Dendritic cell treated with granulocyte-macrophage colony-stimulating factor and Interleukin-4, amounts not matched to agents 40 ng/mL and 50 ng/mL, for 4 days (primary cell): Measurements from ENCODE around the gene MYLK2.

ENCODE experiments used
- H3K27ac Mint-ChIP-seq: one replicate; pipeline ENCODE4 v1.8.0; 2022; ENCODE audit warnings: mild to moderate bottlenecking, mixed read lengths
- H3K27me3 Mint-ChIP-seq: one replicate; pipeline ENCODE4 v1.8.0; 2022; ENCODE audit warnings: mild to moderate bottlenecking, mixed read lengths
- H3K36me3 Mint-ChIP-seq: one replicate; pipeline ENCODE4 v1.8.0; 2022; ENCODE audit warnings: low read depth, mixed read lengths
- H3K4me1 Mint-ChIP-seq: one replicate; pipeline ENCODE4 v1.8.0; 2022; ENCODE audit warnings: low read depth, mixed read lengths
- H3K4me3 Mint-ChIP-seq: one replicate; pipeline ENCODE4 v1.8.0; 2022; ENCODE audit warnings: mild to moderate bottlenecking, moderate library complexity, mixed read lengths
- H3K9me3 Mint-ChIP-seq: one replicate; pipeline ENCODE4 v1.8.0; 2022; ENCODE audit warnings: mixed read lengths
- intact Hi-C: fragments of 100-400 bp; cut with micrococcal nuclease; formaldehyde crosslinking; loops from one replicate; pipeline ENCODE4 v1.15.0; 2022

Gene MYLK2

DNA sequence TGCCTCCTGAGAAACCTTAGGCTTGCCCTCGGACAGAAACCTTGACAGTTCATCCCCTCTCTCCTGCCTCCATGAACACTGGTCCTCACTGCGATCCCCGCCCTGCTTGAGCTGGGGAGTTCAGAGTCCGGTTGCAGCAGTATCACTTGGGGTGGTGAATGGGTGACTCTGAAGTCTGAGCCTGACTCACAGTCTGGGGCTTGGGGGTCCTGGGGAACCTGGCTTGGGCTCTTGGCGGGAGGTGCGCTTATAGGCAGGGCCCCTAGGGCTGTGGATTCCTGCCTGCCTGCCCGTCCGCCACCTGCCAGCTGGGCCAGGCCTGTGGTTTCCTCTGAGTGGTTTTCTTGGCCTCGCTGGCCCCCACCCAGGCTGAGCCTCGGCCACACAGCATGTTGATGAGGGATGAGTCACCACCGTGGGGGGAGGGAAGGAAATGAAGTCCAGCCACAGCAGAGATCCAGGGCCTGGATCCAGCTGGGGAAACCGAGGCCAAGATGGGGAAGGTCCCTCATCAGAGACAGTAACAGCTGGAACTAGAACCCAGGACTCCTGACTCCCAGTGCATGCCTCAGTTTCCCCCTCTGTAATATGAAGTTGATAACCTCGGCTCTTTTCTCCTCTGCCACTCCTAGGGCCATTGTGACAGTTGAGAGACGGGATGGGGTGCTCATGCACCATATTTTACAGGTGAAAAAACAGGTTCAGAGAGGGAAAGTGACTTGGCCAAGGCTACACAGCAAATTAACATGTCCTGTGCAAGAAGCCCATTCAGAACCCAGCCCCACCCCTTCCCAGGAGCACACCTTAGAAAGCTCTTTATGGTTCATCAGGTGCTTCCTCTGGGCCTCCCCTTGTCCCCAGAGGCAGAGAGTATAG lies 17.1 kb downstream of the MYLK2 start:
- H3K27ac Mint-ChIP-seq: no peak overlapping the region
- no peaks in the 10 kb centered on the region for H3K36me3 Mint-ChIP-seq
- no peak overlapping the region for H3K4me3 Mint-ChIP-seq

DNA sequence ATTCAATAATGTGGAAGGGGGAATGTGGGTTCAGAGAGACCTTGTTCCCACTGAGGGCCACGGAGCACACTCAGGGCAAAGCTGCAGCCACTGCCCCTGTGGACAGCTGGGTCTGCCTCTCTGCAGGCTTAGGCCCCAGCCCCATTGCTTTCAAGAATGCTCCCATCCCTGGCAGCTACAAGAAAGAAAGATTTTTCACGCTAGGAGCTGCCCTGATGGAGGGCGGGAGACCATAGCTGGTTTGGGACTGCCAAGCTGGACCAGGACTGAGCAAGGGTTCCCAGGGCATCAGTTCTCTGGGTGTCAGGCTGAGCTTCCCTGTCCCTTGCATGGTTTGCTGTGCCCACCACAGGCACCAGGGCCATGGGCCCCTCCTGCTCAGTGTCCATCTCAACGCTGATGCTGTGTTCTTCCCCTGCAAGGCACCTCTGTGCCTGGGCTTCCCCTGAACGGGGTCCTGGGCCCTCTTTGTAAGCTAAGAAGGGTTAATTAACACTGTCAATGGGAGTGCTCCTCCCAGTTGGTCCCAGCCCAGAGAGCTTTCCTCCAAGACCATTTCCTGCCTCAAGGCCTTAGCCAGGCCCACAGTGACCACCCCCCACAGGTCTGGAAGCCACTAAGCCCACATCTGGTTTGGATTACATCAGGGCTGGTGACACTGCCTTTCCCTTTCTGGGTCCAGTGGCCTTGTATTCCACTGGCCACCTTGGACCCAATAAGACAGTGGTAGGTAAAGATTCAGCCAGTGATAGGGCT lies 17.9 kb downstream of the MYLK2 start:
- no peaks in the 10 kb centered on the region for H3K9me3 Mint-ChIP-seq
- no peak overlapping the region for H3K4me3 Mint-ChIP-seq
- intact Hi-C loops: no loop called here
- no peak overlapping the region for H3K27ac Mint-ChIP-seq
- H3K4me1 Mint-ChIP-seq: peaks cover 30% of the 10 kb centered on the region
- H3K36me3 Mint-ChIP-seq: no peaks in the 10 kb centered on the region
- peaks cover 44% of the 10 kb centered on the region for H3K27me3 Mint-ChIP-seq

More for the DNA sequence above, 17.1 kb downstream of the MYLK2 start:
- Mint-ChIP-seq H3K27me3 (peaks cover 44% of the 10 kb centered on the region), H3K4me1 (peaks cover 30% of the 10 kb centered on the region), H3K9me3 (no peaks in the 10 kb centered on the region)
- intact Hi-C loops: no loop called here

DNA sequence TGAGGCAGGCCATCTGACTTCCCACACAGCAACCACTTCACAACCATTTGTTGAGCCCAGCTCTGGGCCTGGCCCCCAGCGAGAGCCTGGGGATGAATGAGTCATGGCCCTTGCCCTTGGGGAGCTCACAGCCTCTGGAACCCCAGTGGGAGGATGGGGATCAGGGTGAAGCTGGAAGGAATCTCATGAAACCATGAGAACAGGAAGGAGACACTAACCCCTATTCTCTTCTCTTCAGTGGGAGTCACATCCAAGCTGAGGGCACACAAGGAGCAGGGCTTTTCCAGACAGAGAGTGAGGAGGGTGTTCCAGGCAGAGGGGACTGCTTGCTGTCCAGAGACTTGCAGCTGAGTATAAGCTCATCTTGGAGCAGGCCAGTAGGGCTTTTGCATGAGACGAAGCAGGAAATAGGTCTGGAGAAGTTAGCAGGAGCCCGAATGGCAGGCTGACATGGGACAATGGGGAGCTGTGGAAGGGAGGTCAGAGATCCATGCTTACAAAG lies 18.8 kb downstream of the MYLK2 start:
- Mint-ChIP-seq H3K27ac (no peak overlapping the region), H3K4me3 (no peak overlapping the region), H3K4me1 (peaks cover 33% of the 10 kb centered on the region), H3K27me3 (peaks cover 48% of the 10 kb centered on the region), H3K9me3 (no peaks in the 10 kb centered on the region), H3K36me3 (no peaks in the 10 kb centered on the region)
- intact Hi-C loops: no loop called here

DNA sequence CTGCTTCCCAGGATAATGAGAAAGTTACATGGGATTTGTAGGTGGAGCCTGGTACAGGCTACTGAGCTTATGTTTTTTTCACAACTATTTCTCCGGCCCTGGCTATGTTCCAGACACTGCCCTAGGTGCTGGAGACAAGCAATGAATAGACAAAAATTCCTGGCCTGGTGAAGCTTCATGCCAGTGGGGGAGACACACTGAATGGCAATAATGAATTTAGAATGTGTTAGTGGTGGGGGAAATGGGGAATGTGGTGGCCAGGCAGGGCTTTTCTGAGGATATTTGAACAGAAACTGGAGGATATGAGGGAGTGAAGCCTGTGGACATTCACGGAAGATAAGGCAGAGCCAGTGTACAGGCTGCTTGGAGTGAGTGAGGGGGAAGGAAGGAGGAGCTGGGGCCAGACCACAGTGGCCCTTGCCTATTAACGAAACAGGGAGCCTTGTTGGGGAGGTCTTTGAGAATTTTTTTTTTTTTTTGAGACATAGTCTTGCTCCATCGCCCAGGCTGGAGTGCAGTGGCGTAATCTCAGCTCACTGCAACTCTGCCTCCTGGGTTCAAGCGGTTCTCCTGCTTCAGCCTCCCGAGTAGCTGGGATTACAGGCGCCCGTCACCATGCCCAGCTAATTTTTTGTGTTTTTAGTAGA lies 19.6 kb downstream of the MYLK2 start:
- Mint-ChIP-seq H3K4me3 (no peak overlapping the region), H3K4me1 (peaks cover 33% of the 10 kb centered on the region), H3K9me3 (no peaks in the 10 kb centered on the region), H3K36me3 (no peaks in the 10 kb centered on the region), H3K27ac (no peak overlapping the region), H3K27me3 (peaks cover 44% of the 10 kb centered on the region)
- intact Hi-C loops: no loop called here

DNA sequence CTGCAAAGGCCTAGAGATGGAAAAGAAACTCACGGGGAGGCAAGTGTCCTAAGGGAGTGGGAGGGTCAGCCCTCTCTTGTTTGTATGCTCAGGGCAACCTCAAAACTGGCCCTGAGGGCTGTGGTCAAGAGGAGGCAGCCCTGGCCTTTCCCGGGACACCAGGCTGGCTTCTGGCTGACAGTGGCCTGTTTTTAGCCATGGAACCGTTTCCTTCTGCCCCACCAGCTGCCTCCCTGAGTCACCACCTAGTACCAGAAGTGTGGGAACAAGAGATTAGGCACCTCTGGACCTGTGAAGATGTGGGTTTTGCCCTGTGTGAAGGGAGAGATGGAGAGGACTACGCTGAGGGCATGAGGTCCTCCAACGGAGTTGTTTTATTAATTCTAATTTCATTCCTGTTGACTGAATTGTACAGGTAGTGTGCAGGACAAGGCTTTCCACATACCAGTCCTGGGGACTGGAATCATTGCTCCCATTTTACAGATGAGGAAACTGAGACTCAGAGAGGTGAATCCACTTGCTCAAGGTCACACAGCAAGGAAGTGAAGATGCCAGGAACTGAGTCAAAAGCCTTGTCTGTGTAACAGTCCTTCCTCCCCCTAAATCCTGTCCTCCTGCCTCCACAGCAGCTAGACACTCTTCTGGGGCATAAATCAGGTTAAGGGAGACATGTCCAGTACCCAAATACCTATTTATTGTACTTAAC lies 20.8 kb downstream of the MYLK2 start:
- H3K27ac Mint-ChIP-seq: no peak overlapping the region
- intact Hi-C loops: no loop called here
- H3K27me3 Mint-ChIP-seq: peaks cover 41% of the 10 kb centered on the region
- H3K36me3 Mint-ChIP-seq: no peaks in the 10 kb centered on the region
- peaks cover 31% of the 10 kb centered on the region for H3K4me1 Mint-ChIP-seq
- H3K4me3 Mint-ChIP-seq: no peak overlapping the region
- H3K9me3 Mint-ChIP-seq: no peaks in the 10 kb centered on the region

DNA sequence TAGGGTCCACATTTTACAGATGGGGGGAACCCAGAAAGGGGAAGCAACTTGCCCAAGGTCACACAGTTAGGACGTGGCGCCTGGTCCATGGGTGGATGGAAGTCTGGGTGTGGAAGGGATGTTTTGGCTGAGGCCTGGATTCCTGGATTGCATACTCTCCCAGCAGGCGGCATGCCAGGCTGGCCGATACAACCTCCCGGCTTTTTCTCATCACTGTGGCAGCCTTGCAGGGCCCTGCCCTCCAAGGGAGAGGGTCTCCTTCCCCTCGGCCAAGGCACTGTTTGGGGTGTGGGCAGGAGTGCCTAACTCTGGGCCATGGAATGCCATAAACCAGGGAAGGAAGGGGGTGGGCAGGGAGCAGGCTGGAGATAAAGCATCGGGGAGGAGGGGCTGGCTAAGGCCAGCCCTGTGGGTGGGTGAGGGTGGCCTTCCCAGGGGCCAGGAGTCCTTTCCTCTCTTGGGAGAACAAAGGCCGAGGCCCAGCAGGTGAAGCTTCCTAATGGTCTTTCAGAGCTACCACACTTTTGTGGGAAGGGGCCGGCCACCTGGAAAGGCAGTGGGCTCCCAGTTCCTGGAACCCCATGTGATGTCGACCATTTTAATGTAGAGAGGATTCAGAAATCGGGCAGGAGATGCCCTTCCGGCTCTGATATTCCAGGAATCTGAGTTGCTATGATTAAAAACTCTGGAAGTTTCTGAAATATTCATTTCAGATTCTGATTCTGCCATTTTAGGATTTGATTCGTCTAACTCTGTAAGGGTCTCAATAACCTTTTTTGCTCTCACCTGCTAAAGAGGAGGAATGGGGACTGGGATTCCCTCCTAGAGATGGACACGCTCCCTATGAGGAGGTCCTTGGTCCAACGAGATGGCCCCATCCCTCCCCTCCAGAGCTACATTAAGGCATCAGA lies 22.0 kb downstream of the MYLK2 start:
- H3K27me3 Mint-ChIP-seq: peaks cover 33% of the 10 kb centered on the region
- peaks cover 19% of the 10 kb centered on the region for H3K4me1 Mint-ChIP-seq
- no peaks in the 10 kb centered on the region for H3K9me3 Mint-ChIP-seq
- H3K27ac Mint-ChIP-seq: no peak overlapping the region
- no peaks in the 10 kb centered on the region for H3K36me3 Mint-ChIP-seq
- no peak overlapping the region for H3K4me3 Mint-ChIP-seq
- intact Hi-C loops: no loop called here

DNA sequence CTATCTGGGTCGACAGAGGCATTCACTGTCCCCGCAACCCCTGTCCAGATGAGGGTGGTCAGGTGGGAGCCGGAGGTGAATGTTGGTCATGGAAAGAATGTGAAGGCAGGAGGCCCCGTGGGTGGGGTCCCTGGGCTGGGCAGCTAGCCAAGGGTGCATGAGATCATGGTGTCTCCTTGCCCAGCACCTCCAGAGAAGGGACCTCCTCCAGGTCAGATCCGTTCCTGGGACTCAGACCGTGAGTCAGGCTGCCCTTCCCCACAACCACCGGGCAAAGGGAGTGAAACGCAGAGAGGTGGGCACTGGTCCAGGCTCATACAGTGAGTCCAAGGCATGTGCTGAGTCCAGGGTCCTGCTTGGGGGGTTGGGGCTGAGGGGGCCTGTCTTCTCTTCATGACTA lies 22.8 kb downstream of the MYLK2 start:
- peaks cover 29% of the 10 kb centered on the region for H3K27me3 Mint-ChIP-seq
- H3K4me1 Mint-ChIP-seq: peaks cover 11% of the 10 kb centered on the region
- H3K9me3 Mint-ChIP-seq: no peaks in the 10 kb centered on the region
- H3K4me3 Mint-ChIP-seq: no peak overlapping the region
- no peak overlapping the region for H3K27ac Mint-ChIP-seq
- intact Hi-C loops: no loop called here
- no peaks in the 10 kb centered on the region for H3K36me3 Mint-ChIP-seq

DNA sequence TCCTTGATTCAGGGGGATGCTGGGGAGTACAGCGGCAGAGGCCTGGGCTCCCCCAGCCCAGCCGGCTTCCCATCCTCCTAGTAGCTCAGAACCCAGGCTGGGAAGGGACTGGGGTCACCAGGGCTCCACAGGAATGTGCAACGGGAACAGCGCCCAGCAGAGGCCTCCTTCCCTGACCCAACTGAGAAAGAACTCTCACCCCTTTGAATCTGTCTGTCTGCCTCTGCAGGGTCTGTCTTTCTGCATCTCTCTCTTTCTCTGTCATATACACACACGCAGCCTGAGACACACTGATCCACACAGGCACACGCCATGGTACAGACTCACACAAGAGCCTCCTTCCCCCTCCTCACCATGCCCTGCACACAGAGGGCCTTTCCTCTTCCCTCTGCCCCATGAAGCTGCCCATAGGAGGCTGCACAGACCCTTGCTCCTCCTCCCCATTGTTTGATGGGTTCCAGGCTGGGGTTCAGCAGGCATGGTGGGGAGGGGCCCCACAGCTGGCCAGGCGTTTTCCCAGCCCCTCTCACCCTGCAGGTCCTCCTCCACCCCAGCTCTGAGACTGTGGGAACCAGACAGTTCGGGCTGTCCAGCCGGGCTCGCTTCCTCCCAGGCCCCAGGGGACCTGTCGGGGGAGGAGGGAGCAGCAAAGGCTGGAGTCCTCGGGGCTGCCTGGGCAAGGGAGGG lies 23.5 kb downstream of the MYLK2 start:
- Mint-ChIP-seq H3K36me3 (no peaks in the 10 kb centered on the region), H3K27ac (no peak overlapping the region), H3K4me1 (peaks cover 8% of the 10 kb centered on the region)

DNA sequence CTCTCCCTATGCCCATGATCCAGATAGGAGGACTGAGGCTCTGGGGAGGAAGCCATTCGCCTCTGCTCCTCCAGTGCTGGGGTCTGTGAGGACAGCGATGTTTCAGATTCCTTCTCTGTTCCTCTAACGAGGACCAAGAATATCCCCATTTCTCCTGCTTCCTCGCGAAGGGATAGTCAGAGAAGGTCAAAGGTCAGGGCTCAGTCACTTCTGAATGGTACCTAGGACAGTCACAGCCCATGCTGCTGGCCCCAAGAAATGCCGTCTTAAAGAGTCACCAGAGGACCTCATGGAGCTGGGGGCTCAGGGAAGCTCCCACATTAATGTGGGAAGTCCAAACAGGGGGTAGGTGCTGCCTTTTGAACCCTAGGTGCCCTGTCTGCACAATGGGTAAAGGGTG lies 24.1 kb downstream of the MYLK2 start:
- intact Hi-C loops: no loop called here
- Mint-ChIP-seq H3K27me3 (peaks cover 28% of the 10 kb centered on the region), H3K27ac (no peak overlapping the region), H3K4me3 (no peak overlapping the region), H3K9me3 (no peaks in the 10 kb centered on the region), H3K36me3 (no peaks in the 10 kb centered on the region), H3K4me1 (peaks cover 8% of the 10 kb centered on the region)

More for the DNA sequence above, 23.5 kb downstream of the MYLK2 start:
- Mint-ChIP-seq H3K9me3 (no peaks in the 10 kb centered on the region), H3K4me3 (no peak overlapping the region), H3K27me3 (peaks cover 28% of the 10 kb centered on the region)
- intact Hi-C loops: no loop called here

DNA sequence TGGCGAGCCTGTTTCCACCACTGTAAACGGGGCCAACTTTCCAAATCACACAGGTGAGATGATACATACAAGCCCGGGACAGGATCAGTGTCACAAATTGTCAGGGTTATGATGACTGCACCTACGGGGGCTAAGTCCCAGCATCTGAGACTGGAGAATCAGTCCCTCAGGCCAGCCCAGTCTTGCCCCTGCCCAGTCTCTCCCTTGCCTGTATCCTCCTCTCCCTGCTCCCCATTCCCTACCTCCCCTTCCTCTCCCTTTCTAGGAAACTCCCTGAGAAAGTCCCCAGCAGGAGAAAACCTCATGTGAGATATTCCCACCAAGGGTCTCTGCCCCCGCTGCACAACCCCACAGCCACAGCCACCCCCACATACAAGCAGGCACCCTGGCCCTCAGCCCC lies 24.7 kb downstream of the MYLK2 start:
- Mint-ChIP-seq H3K27me3 (peaks cover 34% of the 10 kb centered on the region), H3K9me3 (no peaks in the 10 kb centered on the region), H3K36me3 (no peaks in the 10 kb centered on the region), H3K27ac (no peak overlapping the region), H3K4me3 (no peak overlapping the region), H3K4me1 (peaks cover 8% of the 10 kb centered on the region)
- intact Hi-C loops: no loop called here

DNA sequence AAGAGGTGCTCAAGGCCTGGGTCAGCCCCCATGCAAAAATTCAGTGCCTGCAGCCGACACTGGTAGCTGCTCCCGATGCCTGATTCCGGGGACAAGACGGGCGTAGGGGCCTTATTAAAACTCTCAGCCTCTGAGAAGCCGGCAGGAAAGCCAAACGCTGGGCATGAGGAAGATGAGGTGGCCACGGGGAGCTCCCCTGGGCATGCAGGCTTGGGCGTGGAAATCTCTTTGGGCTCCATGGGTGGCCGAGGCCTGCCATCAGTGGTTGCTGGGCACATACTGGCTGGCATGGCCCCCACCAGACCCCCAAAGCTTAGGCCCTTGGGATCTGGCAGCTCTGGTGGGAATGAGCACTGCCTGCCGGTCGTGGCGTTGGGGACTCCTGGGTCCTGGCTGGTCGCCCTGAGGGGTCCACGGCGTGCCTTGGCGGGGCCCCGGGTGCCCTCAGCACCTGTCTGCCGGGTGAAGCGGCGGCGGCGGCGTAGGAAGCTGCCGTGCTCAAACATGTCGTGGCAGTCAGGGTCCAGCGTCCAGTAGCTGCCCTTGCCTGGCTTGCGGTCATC lies 25.7 kb downstream of the MYLK2 start:
- peaks cover 8% of the 10 kb centered on the region for H3K4me1 Mint-ChIP-seq
- peaks cover 44% of the 10 kb centered on the region for H3K27me3 Mint-ChIP-seq
- H3K9me3 Mint-ChIP-seq: no peaks in the 10 kb centered on the region
- intact Hi-C loops: no loop called here
- no peak overlapping the region for H3K4me3 Mint-ChIP-seq
- no peaks in the 10 kb centered on the region for H3K36me3 Mint-ChIP-seq
- H3K27ac Mint-ChIP-seq: no peak overlapping the region

DNA sequence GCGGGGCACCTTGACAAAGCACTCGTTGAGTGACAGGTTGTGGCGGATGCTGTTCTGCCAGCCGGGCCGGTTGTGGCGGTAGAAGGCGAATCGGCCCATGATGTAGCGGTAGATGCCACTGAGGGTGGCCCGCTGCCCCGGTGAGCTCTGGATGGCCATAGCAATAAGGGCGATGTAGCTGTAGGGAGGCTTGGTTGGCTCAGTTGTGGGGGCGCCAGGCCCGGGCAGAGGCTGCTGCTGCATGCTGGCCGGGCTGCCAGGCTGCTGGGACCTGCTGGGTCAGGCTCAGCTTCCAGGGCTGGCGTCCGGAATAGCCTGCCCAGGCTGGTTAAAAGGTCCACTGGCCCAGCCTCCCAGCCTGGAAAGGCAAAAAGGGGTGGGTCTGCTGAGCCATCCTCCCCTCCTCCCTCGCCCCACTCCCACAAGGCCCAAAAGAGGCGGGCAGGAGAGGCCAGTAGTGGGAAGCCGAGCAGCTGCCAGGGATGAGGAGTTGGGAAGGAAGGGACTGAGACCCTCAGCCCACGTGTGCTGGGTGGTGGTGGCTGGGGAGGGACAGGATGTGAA lies 26.2 kb downstream of the MYLK2 start, which contains the start of gene FOXS1:
TSS of gene FOXS1 (minus strand) at position 305 of the 564 bp plus-strand sequence. CDS start at position 243, 62 bp downstream.
- Mint-ChIP-seq H3K36me3 (no peaks in the 10 kb centered on the region), H3K4me1 (peaks cover 8% of the 10 kb centered on the region), H3K4me3 (no peak within 1 kb of the TSS), H3K27ac (no peak within 1 kb of the TSS), H3K27me3 (peaks cover 48% of the 10 kb centered on the region), H3K9me3 (no peaks in the 10 kb centered on the region)
- intact Hi-C loops: no loop called here
